ENCODE data around the gene NCF4.

The NCF4 gene

DNA sequence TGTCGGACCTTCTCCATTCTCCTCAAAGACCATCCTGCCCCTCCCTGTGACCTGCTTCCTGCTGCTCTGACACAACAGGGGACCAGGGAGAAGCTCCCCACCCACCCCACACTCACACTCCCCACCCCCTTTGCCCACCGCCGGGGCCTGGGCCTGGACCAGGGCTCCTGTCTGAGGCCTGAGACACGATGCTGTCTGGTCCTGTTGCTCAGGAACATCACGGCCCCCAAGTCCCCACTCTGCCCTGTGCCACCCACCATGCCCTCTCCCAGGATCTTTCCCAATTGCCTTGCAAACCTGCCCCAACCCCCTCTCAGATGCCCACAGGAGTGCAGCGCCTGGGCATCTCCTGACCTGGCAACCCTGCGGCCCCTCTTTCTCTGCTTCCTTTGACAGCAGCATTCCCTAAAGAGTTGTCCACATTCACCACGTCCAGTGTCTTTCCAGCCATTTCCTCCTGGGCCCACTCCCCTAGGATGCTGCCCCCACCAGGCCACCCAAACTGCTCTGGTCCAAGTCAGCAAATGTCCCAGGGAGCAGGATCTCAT, 63.4 kb downstream of the NCF4 start:
- DNase-seq = no peak

GRCh38 chr22:36925388-36926290, 64.8 kb downstream of the NCF4 start:
- no peak for DNase-seq

DNA sequence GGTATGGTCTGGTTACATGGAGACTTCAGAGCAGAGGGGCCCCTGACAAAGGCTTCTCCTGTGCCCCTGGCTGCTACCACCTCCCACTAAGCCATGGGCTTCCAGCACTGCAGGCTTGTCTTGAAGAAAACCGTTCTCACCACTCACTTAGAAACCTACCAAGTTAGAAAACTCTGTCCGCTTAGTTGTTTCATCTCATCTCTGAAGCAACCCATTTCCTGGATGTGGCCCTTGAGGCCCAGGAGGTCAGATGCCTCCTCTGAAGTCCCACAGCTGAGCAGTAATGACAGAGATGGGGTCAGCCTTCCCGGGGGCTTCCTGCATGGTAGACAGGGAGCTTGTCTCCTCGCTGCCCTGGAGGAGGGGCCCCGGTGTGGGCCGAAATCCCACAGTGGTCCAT, 65.5 kb downstream of the NCF4 start:
- DNase-seq = no peak

- DNase-seq = no peak
Measured at GRCh38 chr22:36926721-36927435, 66.1 kb downstream of the NCF4 start.
